Upper lobe of left lung (tissue), 6 donors: ENCODE measurements around the gene GPR137B. TPM values are rescaled to one million over a fixed set of nuclear protein-coding genes. Genes with fewer than 3 reads are reported as not detected.
"Not testable (repeated sequence)": the region's sequence is repeated elsewhere in the genome, so short reads cannot be mapped to it uniquely, and the experiment has no call there.

Experiments
- ATAC-seq, 2 donors: fragments of 200-7000 bp; cut with Tn5 transposase; one replicate each; pipeline ENCODE4 v1.9.1; 2022; ENCODE audit warnings: mild to moderate bottlenecking in 2 of 2, moderate library complexity in 2 of 2; ENCODE audit not compliant: low FRiP score in 2 of 2
- DNase-seq, 2 donors: peaks; one replicate each; pipeline ENCODE4 v3.0.0-alpha.2; 2019 to 2020
- H3K27ac ChIP-seq, 4 donors: fragments of 200-600 bp; sonication (generic); one replicate each; pipeline ENCODE4 v1.5.1; 2016 to 2019
- H3K27me3 ChIP-seq, 4 donors: fragments of 200-600 bp; sonication (generic); one replicate each; pipeline ENCODE4 v1.5.1; 2017 to 2019
- H3K36me3 ChIP-seq, 4 donors: fragments of 200-600 bp; sonication (generic); one replicate each; pipeline ENCODE4 v1.5.1; 2016 to 2019
- H3K4me1 ChIP-seq, 4 donors: fragments of 200-600 bp; sonication (generic); one replicate each; pipeline ENCODE4 v1.5.1; 2018 to 2019
- H3K4me3 ChIP-seq, 4 donors: fragments of 200-600 bp; sonication (generic); one replicate each; pipeline ENCODE4 v1.5.1; 2017 to 2019; ENCODE audit warnings: mild to moderate bottlenecking in 2 of 4, moderate library complexity in 1 of 4
- H3K9me3 ChIP-seq, 4 donors: fragments of 200-600 bp; sonication (generic); one replicate each; pipeline ENCODE4 v1.5.1; 2018 to 2019
- EP300 ChIP-seq, 4 donors: sonication (generic); formaldehyde crosslinking; IDR thresholded peaks; one replicate each; pipeline ENCODE4 v1.5.1; 2017; ENCODE audit warnings: antibody characterized with exemption in 4 of 4, control low read depth in 2 of 4
- POLR2A ChIP-seq, 4 donors: fragments of 450-650 bp; IDR thresholded peaks; one replicate each; pipeline ENCODE4 v1.5.1; 2016 to 2017; ENCODE audit warnings: antibody characterized with exemption in 4 of 4, mild to moderate bottlenecking in 2 of 4
- POLR2AphosphoS5 ChIP-seq, 2 donors: sonication (generic); formaldehyde crosslinking; IDR thresholded peaks; one replicate each; pipeline ENCODE4 v1.5.1; 2017; ENCODE audit warnings: antibody characterized with exemption in 2 of 2
- WGBS, 2 donors: methylation state at CpG; one replicate each; pipeline ENCODE4 v1.1.5; 2017 to 2018; 5-methylcytosine and 5-hydroxymethylcytosine counted together
- total RNA-seq, 6 donors: library from RNA; depleted of rRNA in 4 of 6; stranded (reverse); fragments of >200 nt in 4 of 6; gene quantifications; one replicate each; pipeline versions ENCODE4 v1.1.0 to v1.2.1, GENCODE V29; 2016 to 2021
- TF ChIP-seq, protein P1 (sequence below), 6 experiments: fragments of 450-650 bp in 4 of 6; fragments of 200-600 bp in 2 of 6; sonication (generic) in 2 of 6; IDR thresholded peaks; one replicate each; pipeline ENCODE4 v1.5.1; 2016 to 2019; ENCODE audit warnings: antibody characterized with exemption in 6 of 6
- donor health status: DM: no; HTN: no; CAD: no; lungs with moderate emphysema.
- donor health status: DM: no; HTN: yes; CAD: no; lungs with severe emphysema.

The GPR137B gene
- total RNA-seq, 6 donors from 2014 or later: 14.0 to 31.8 (median 26.9) TPM

DNA sequence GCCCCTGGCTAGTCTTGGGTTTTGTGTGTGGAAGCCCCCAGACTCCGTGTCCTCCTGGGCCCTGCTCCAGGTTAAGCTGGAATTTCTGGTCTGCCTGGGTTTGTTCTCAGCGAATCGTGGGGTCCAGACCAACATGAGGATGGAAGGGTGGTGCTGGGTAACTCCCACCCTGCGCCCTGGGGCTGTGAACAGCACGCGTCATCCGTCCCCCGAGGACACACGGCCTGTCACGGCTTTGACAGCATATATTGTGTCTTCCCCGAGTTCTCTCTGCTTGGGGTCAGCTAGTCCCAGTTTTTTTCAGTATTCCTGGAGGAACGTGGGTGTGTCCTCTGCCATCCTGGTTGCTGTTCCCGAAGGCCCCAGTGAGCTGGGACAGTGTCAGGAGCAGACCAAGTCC, 11.8 kb downstream of the GPR137B start:
- H3K36me3 ChIP-seq: no peaks in the 10 kb centered on the region
- H3K4me3 ChIP-seq: no peak overlapping the region
- H3K9me3 ChIP-seq: no peaks in the 10 kb centered on the region
- WGBS, 2 donors: 86 to 92% methylated on average over 12 to 13 of the region's 13 CpGs
- H3K27ac ChIP-seq: no peak overlapping the region
- H3K27me3 ChIP-seq: no peaks in the 10 kb centered on the region
- ATAC-seq: no peak
- no peak for TF ChIP-seq EP300 (IDR thresholded peaks at IDR 0.05)
- TF ChIP-seq, protein P1, sequence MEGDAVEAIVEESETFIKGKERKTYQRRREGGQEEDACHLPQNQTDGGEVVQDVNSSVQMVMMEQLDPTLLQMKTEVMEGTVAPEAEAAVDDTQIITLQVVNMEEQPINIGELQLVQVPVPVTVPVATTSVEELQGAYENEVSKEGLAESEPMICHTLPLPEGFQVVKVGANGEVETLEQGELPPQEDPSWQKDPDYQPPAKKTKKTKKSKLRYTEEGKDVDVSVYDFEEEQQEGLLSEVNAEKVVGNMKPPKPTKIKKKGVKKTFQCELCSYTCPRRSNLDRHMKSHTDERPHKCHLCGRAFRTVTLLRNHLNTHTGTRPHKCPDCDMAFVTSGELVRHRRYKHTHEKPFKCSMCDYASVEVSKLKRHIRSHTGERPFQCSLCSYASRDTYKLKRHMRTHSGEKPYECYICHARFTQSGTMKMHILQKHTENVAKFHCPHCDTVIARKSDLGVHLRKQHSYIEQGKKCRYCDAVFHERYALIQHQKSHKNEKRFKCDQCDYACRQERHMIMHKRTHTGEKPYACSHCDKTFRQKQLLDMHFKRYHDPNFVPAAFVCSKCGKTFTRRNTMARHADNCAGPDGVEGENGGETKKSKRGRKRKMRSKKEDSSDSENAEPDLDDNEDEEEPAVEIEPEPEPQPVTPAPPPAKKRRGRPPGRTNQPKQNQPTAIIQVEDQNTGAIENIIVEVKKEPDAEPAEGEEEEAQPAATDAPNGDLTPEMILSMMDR (IDR thresholded peaks at IDR 0.05): no peak
- no peak for TF ChIP-seq POLR2A (IDR thresholded peaks at IDR 0.05)
- no peak for TF ChIP-seq POLR2AphosphoS5 (IDR thresholded peaks at IDR 0.05)
- no peak for DNase-seq
- peaks cover 0 to 3% (median 0%) of the 10 kb centered on the region in 4 donors for H3K4me1 ChIP-seq

DNA sequence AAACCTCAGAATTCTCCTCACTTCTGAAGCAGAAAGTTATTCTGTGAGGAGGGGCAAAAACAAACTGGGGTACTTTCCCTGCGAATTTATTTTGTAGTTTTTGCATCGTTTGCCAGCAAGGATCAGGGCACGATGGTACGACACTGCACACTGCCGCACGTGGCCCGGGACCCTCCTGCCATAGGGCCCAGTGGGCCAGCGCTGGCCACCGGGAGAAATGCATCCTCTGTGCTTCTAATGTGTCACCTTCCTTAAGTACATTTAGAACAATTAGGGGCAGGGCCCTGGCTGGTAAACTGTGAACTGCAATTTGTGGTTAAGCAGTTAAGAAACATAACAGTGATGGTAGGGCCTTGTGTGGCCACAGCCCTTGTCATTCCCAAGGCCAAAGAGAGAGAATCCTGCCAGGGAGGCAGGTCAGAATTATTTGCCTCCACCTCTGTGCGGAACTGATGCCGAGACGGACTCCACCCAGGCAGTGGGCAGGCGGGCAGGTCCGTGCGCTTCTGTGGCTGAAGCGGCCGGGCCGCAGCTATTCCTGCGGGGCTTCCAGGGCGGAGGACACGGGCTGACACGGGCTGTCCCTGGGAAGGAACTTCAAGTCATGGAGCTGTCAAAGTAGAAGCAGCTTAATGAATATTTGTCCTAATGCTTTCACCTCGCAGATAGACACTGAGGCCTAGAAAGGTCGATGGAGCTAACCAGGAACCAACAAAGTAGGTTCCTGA, 12.5 kb downstream of the GPR137B start:
- H3K27me3 ChIP-seq: no peaks in the 10 kb centered on the region
- H3K36me3 ChIP-seq: no peaks in the 10 kb centered on the region
- no peak overlapping the region for H3K27ac ChIP-seq
- ATAC-seq (no peak), DNase-seq (no peak)
- H3K9me3 ChIP-seq: no peaks in the 10 kb centered on the region
- no peak overlapping the region for H3K4me3 ChIP-seq
- no peak for TF ChIP-seq POLR2AphosphoS5 (IDR thresholded peaks at IDR 0.05)
- WGBS, 2 donors: 88 to 89% methylated on average over 21 to 24 of the region's 24 CpGs
- peaks cover 0 to 3% (median 0%) of the 10 kb centered on the region in 4 donors for H3K4me1 ChIP-seq

DNA sequence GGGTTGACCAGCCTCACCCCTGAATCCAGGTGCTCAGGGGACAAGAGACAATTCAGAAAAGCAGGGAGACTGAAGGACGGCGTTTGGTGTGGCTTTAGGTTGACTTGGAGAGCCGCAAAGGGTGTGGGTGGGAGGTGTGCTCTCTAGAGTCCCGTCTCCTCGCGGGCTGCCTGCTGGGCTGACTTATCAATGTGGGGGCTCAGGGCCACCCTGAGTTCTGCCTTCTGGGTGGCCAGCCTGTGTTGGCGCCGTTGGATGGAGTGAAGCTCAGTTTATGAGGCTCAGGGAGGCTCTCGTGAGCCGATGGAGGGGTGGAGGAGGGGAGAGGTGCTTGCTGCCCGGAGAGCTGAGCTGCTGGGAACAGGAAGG, 13.0 kb downstream of the GPR137B start:
- no peak overlapping the region for H3K27ac ChIP-seq
- H3K4me1 ChIP-seq: peaks cover 0 to 3% (median 0%) of the 10 kb centered on the region in 4 donors
- WGBS, 2 donors: 87 to 89% methylated on average over 11 of the region's 11 CpGs
- TF ChIP-seq POLR2A (IDR thresholded peaks at IDR 0.05) (no peak), POLR2AphosphoS5 (IDR thresholded peaks at IDR 0.05) (no peak), EP300 (IDR thresholded peaks at IDR 0.05) (no peak)
- TF ChIP-seq, protein P1 (IDR thresholded peaks at IDR 0.05): no peak
- DNase-seq: no peak
- H3K9me3 ChIP-seq: no peaks in the 10 kb centered on the region
- no peaks in the 10 kb centered on the region for H3K36me3 ChIP-seq
- H3K4me3 ChIP-seq: no peak overlapping the region
- H3K27me3 ChIP-seq: no peaks in the 10 kb centered on the region
- no peak for ATAC-seq

DNA sequence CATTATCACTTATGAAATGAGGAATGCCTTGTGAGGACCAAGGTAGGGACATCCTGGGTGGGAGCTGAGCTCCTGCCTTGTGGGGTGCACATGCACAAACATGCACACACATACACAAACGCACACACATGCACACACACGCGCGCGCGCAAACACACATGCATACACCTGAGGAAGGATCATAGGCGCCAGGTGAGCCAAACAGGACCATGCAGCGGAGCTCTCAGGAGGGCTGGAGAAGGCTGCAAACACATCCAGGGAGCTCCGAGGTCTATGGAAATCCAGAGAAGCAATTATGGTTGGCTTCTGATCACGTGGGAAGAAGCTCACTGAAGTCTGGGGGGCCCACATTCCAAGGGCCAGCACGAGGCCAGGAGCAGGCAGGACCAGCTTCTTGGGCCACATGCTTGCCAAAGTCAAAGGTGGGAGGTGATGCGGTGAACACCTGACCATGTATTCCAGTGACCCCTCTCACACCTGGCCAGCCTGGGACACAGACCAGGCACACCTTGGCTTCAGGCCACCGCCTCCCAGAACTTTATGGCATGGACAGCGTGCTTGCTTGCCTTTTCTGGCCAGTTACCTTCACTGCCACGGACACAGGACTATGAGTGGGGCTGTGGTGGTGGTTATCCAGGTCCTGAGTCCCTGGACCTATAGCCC, 13.6 kb downstream of the GPR137B start:
- H3K9me3 ChIP-seq: peaks cover 0 to 2% (median under 1%) of the 10 kb centered on the region in 4 donors
- TF ChIP-seq, protein P1 (IDR thresholded peaks at IDR 0.05): no peak
- TF ChIP-seq EP300 (IDR thresholded peaks at IDR 0.05): no peak
- TF ChIP-seq POLR2A (IDR thresholded peaks at IDR 0.05): no peak
- no peak for TF ChIP-seq POLR2AphosphoS5 (IDR thresholded peaks at IDR 0.05)
- H3K4me3 ChIP-seq: no peak overlapping the region
- ATAC-seq (peak in 1 of 2 donors; percentile 3), DNase-seq (no peak)
- H3K27ac ChIP-seq: peak overlapping the region in 1 of 4 donors; percentile 63
- no peaks in the 10 kb centered on the region for H3K36me3 ChIP-seq
- no peaks in the 10 kb centered on the region for H3K27me3 ChIP-seq
- H3K4me1 ChIP-seq: peaks cover 0 to 3% (median 0%) of the 10 kb centered on the region in 4 donors
- 91 to 94% methylated on average over 9 to 15 of the region's 15 CpGs for WGBS, 2 donors

DNA sequence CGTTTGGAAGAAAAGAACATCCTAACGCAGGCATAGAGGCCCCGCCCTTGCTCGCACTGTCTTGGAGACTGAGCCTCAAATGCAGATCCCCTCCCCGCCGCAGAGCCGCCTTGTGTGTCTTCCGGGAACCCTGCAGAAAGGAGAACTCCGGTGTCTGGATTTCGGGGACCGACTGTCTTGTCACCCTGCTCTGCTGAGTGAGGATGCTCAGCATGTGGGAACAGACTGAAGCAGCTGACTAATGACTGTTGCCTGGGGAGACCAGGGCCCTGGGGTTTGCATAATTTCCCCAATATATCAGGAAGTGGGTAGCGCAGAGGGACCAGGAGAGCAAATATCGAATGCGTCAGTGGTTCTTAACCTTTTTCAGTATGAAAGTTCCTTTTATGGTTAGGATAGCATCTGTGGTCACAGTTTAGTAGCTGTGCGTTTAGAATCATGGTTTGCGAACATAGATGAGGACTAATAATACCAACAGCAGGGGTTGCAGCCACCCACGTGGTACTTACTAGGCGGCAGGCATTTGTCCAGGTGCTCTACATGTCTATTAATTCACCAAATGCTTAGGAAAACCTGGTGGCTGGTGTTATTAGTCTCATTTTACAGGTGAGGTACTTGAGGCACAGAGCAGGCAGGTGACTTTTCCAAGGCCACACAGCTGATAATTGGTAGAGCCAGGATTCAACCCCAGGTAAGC, 14.3 kb downstream of the GPR137B start:
- no peaks in the 10 kb centered on the region for H3K27me3 ChIP-seq
- 73 to 75% methylated on average over 8 to 18 of the region's 18 CpGs for WGBS, 2 donors
- peak; percentile 60 to 76 for ATAC-seq
- DNase-seq: peak in 1 of 2 donors; percentile 63
- TF ChIP-seq EP300 (IDR thresholded peaks at IDR 0.05): no peak
- TF ChIP-seq, protein P1 (IDR thresholded peaks at IDR 0.05): no peak
- no peak for TF ChIP-seq POLR2AphosphoS5 (IDR thresholded peaks at IDR 0.05)
- TF ChIP-seq POLR2A (IDR thresholded peaks at IDR 0.05): no peak
- no peaks in the 10 kb centered on the region for H3K36me3 ChIP-seq
- peaks cover 0 to 9% (median 6%) of the 10 kb centered on the region in 4 donors for H3K9me3 ChIP-seq
- H3K4me1 ChIP-seq: peaks cover 0 to 3% (median 0%) of the 10 kb centered on the region in 4 donors
- peak overlapping the region in 1 of 4 donors; percentile 63 for H3K27ac ChIP-seq
- no peak overlapping the region for H3K4me3 ChIP-seq

DNA sequence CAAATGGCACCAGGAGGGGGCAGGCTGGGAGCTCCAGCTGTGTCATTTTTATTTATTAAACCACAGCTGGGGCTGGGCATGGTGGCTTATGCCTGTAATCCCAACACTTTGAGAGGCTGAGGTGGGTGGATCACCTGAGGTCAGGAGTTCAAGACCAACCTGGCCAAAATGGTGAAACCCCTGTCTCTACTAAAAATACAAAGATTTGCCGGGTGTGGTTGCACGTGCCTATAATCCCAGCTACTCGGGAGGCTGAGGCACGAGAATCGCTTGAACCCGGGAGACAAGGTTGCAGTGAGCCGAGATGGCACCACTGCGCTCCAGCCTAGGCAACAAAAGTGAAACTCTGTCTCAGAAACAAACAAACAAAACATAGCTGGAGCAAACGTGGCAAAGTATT, 15.7 kb downstream of the GPR137B start:
- not testable (repeated sequence) for DNase-seq, H3K27ac ChIP-seq, ATAC-seq, H3K27me3 ChIP-seq, H3K36me3 ChIP-seq, H3K4me3 ChIP-seq, H3K4me1 ChIP-seq
- H3K9me3 ChIP-seq: peaks cover 0 to 18% (median 14%) of the 10 kb centered on the region in 4 donors
- WGBS, 2 donors: 88 to 93% methylated on average over 9 of the region's 9 CpGs
